OCI-LY3 (cell line): Measurements from ENCODE around the gene ZMYM4.

Source experiments
- CTCF ChIP-seq: fragments of 200-600, 300-600 bp; sonication (generic); IDR thresholded peaks from 2 replicates; pipeline ENCODE4 v1.5.1; 2014; ENCODE audit warnings: antibody characterized with exemption, low read length, low read depth
- EZH2phosphoT487 ChIP-seq: fragments of 200-600 bp; shearing (Covaris generic); IDR thresholded peaks from 2 replicates; pipeline ENCODE4 v1.6.1; 2018; ENCODE audit warnings: antibody characterized with exemption, mixed run types, low read depth

- no peak for TF ChIP-seq CTCF
- TF ChIP-seq EZH2phosphoT487 = no peak
Measured at GRCh38 chr1:35305383-35305782, 36.9 kb downstream of the ZMYM4 start.
